ENCODE results near the gene UBR4. TPM values are rescaled to one million over a fixed set of nuclear protein-coding genes. Genes with fewer than 3 reads are reported as not detected.

The UBR4 gene
- total and polyA plus RNA-seq, 9 donors: 59.2 to 94.1 (median 73.7) TPM

GRCh38 chr1:19205403-19205802 is 4.7 kb downstream of the UBR4 start:
- Histone ChIP-seq H3K27me3 (ENCODE audit: control insufficient read depth, insufficient read depth, low read length) (no peaks in the 10 kb centered on the region), H3K4me1 (ENCODE audit: control insufficient read depth, insufficient read depth, low read length) (peaks cover 4% of the 10 kb centered on the region), H3K4me3 (ENCODE audit: low read length) (no peak overlapping the region), H3K36me3 (ENCODE audit: control insufficient read depth, insufficient read depth, low read length) (peaks cover 4% of the 10 kb centered on the region), H3K27ac (ENCODE audit: low read length) (no peak overlapping the region), H3K9me3 (replicated peaks; ENCODE audit: control insufficient read depth, low read depth, low read length) (no peaks in the 10 kb centered on the region)
- WGBS (ENCODE audit: insufficient coverage): no CpG with 5 or more reads among the region's 1 CpG
- no peak for DNase-seq

DNA sequence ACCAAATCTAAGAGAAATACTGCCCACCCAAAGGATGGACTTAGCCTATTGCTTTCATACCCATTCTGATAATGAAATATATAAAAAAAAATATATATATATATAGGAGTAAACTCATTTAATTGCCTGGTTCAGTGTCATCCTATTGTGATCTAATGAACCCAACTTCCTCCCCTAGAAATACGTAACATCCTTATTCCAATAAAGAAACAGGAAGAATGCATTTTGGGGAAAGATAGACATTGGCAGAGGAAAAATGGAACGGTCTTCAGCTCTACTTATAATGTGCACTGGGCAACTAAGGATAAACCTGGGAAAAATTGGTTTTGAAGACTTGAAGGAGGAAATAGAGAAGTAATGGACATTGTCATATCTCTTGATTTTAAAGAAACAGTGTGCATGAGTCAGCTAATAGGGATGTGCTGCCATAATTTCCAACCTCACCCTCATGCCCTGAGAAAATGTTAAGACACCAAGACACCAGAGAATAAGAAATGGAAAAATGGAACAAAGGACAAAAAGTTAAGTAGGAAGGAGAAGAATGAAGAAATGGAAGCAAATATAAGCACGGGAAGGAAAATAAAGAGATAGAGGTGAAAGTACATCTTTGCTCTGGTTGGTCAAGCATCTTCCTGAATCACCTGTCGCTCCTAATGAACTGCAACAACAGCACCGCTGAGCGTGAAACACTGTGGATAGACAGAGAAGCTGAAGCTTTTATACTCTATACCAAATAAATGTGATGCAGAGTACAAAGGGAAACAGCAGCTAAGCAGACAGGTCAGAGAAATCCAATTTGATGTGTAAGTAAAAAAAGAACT is 5.4 kb downstream of the UBR4 start:
- H3K4me1 ChIP-seq (ENCODE audit: control insufficient read depth, insufficient read depth, low read length): peaks cover 4% of the 10 kb centered on the region
- no CpG with 5 or more reads among the region's 6 CpGs for WGBS (ENCODE audit: insufficient coverage)
- no peak overlapping the region for H3K27ac ChIP-seq (ENCODE audit: low read length)
- H3K36me3 ChIP-seq (ENCODE audit: control insufficient read depth, insufficient read depth, low read length): peaks cover 7% of the 10 kb centered on the region
- H3K27me3 ChIP-seq (ENCODE audit: control insufficient read depth, insufficient read depth, low read length): no peaks in the 10 kb centered on the region
- H3K9me3 ChIP-seq (replicated peaks; ENCODE audit: control insufficient read depth, low read depth, low read length): no peaks in the 10 kb centered on the region
- H3K4me3 ChIP-seq (ENCODE audit: low read length): no peak overlapping the region
- no peak for DNase-seq

GRCh38 chr1:19203440-19203839 is 6.6 kb downstream of the UBR4 start:
- no peak overlapping the region for H3K4me3 ChIP-seq (ENCODE audit: low read length)
- no CpG with 5 or more reads among the region's 2 CpGs for WGBS (ENCODE audit: insufficient coverage)
- no peak for DNase-seq
- H3K4me1 ChIP-seq (ENCODE audit: control insufficient read depth, insufficient read depth, low read length): peaks cover 4% of the 10 kb centered on the region
- no peaks in the 10 kb centered on the region for H3K27me3 ChIP-seq (ENCODE audit: control insufficient read depth, insufficient read depth, low read length)
- H3K9me3 ChIP-seq (replicated peaks; ENCODE audit: control insufficient read depth, low read depth, low read length): no peaks in the 10 kb centered on the region
- H3K27ac ChIP-seq (ENCODE audit: low read length): no peak overlapping the region
- H3K36me3 ChIP-seq (ENCODE audit: control insufficient read depth, insufficient read depth, low read length): peaks cover 20% of the 10 kb centered on the region

DNA sequence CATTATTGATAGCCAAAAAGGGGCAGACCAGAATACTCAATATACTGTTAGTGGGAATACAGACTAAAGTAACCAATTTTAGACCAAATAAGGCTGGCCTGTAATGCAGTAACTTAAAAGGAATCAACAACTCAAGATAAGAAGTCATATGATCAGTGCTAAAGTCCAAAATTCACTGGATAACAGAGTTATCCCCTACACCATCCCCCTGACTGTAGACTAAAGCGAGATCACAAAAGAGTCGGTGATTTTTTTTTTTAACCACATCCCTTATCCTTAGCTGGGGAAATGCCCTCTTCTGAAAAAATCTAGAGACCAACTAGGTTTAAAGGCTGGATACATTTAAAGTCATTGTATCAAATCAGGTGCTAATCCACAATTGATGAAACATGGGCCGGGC is 7.7 kb downstream of the UBR4 start:
- peaks cover 28% of the 10 kb centered on the region for H3K36me3 ChIP-seq (ENCODE audit: control insufficient read depth, insufficient read depth, low read length)
- H3K4me1 ChIP-seq (ENCODE audit: control insufficient read depth, insufficient read depth, low read length): no peaks in the 10 kb centered on the region
- no peak overlapping the region for H3K4me3 ChIP-seq (ENCODE audit: low read length)
- H3K27me3 ChIP-seq (ENCODE audit: control insufficient read depth, insufficient read depth, low read length): no peaks in the 10 kb centered on the region
- no peaks in the 10 kb centered on the region for H3K9me3 ChIP-seq (replicated peaks; ENCODE audit: control insufficient read depth, low read depth, low read length)
- 92% methylated on average over 1 of the region's 3 CpGs for WGBS (ENCODE audit: insufficient coverage)
- no peak for DNase-seq
- H3K27ac ChIP-seq (ENCODE audit: low read length): no peak overlapping the region

- Histone ChIP-seq H3K27ac (ENCODE audit: low read length) (no peak overlapping the region), H3K36me3 (ENCODE audit: control insufficient read depth, insufficient read depth, low read length) (peaks cover 43% of the 10 kb centered on the region), H3K4me1 (ENCODE audit: control insufficient read depth, insufficient read depth, low read length) (no peaks in the 10 kb centered on the region), H3K9me3 (replicated peaks; ENCODE audit: control insufficient read depth, low read depth, low read length) (no peaks in the 10 kb centered on the region), H3K27me3 (ENCODE audit: control insufficient read depth, insufficient read depth, low read length) (no peaks in the 10 kb centered on the region), H3K4me3 (ENCODE audit: low read length) (no peak overlapping the region)
- no CpG with 5 or more reads among the region's 4 CpGs for WGBS (ENCODE audit: insufficient coverage)
- DNase-seq: no peak
Observed at GRCh38 chr1:19199969-19200604, 10.0 kb downstream of the UBR4 start.

GRCh38 chr1:19199329-19199968 is 10.6 kb downstream of the UBR4 start:
- Histone ChIP-seq H3K36me3 (ENCODE audit: control insufficient read depth, insufficient read depth, low read length) (peaks cover 43% of the 10 kb centered on the region), H3K27ac (ENCODE audit: low read length) (no peak overlapping the region), H3K4me3 (ENCODE audit: low read length) (no peak overlapping the region), H3K27me3 (ENCODE audit: control insufficient read depth, insufficient read depth, low read length) (no peaks in the 10 kb centered on the region), H3K9me3 (replicated peaks; ENCODE audit: control insufficient read depth, low read depth, low read length) (no peaks in the 10 kb centered on the region), H3K4me1 (ENCODE audit: control insufficient read depth, insufficient read depth, low read length) (no peaks in the 10 kb centered on the region)
- DNase-seq: no peak
- WGBS (ENCODE audit: insufficient coverage): no CpG with 5 or more reads among the region's 4 CpGs

GRCh38 chr1:19198820-19199219 is 11.2 kb downstream of the UBR4 start:
- no peaks in the 10 kb centered on the region for H3K27me3 ChIP-seq (ENCODE audit: control insufficient read depth, insufficient read depth, low read length)
- H3K36me3 ChIP-seq (ENCODE audit: control insufficient read depth, insufficient read depth, low read length): peaks cover 46% of the 10 kb centered on the region
- H3K27ac ChIP-seq (ENCODE audit: low read length): no peak overlapping the region
- no peaks in the 10 kb centered on the region for H3K4me1 ChIP-seq (ENCODE audit: control insufficient read depth, insufficient read depth, low read length)
- no peaks in the 10 kb centered on the region for H3K9me3 ChIP-seq (replicated peaks; ENCODE audit: control insufficient read depth, low read depth, low read length)
- no CpG with 5 or more reads among the region's 4 CpGs for WGBS (ENCODE audit: insufficient coverage)
- no peak for DNase-seq
- H3K4me3 ChIP-seq (ENCODE audit: low read length): no peak overlapping the region

- WGBS (ENCODE audit: insufficient coverage): no CpG with 5 or more reads among the region's 2 CpGs
- Histone ChIP-seq H3K27me3 (ENCODE audit: control insufficient read depth, insufficient read depth, low read length) (no peaks in the 10 kb centered on the region), H3K36me3 (ENCODE audit: control insufficient read depth, insufficient read depth, low read length) (peaks cover 54% of the 10 kb centered on the region), H3K9me3 (replicated peaks; ENCODE audit: control insufficient read depth, low read depth, low read length) (no peaks in the 10 kb centered on the region), H3K4me3 (ENCODE audit: low read length) (no peak overlapping the region), H3K27ac (ENCODE audit: low read length) (no peak overlapping the region), H3K4me1 (ENCODE audit: control insufficient read depth, insufficient read depth, low read length) (no peaks in the 10 kb centered on the region)
- no peak for DNase-seq
Observed at GRCh38 chr1:19197845-19198244, 12.2 kb downstream of the UBR4 start.

DNA sequence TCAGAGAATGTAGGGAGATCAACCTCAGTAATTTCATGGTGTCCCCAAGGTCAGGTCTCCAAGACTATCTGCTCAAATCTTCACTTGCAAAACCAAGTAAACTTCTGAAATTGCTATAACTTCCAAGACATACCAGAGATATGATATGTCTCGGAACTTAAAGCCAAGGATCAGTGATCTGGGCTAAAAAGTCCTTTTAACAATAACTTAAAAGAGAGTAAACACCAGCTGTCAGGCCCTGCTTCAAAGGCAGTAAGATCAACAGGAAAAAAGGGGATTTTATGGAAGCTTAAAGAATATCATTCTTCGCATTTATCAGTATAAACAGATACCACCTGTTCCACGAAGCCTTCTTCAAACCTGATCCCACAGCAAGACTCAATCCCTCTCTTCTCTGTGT is 13.7 kb downstream of the UBR4 start:
- Histone ChIP-seq H3K27ac (ENCODE audit: low read length) (no peak overlapping the region), H3K4me1 (ENCODE audit: control insufficient read depth, insufficient read depth, low read length) (no peaks in the 10 kb centered on the region), H3K9me3 (replicated peaks; ENCODE audit: control insufficient read depth, low read depth, low read length) (no peaks in the 10 kb centered on the region), H3K27me3 (ENCODE audit: control insufficient read depth, insufficient read depth, low read length) (no peaks in the 10 kb centered on the region), H3K4me3 (ENCODE audit: low read length) (no peak overlapping the region), H3K36me3 (ENCODE audit: control insufficient read depth, insufficient read depth, low read length) (peaks cover 62% of the 10 kb centered on the region)
- DNase-seq: no peak
- WGBS (ENCODE audit: insufficient coverage): no CpG with 5 or more reads among the region's 3 CpGs

DNA sequence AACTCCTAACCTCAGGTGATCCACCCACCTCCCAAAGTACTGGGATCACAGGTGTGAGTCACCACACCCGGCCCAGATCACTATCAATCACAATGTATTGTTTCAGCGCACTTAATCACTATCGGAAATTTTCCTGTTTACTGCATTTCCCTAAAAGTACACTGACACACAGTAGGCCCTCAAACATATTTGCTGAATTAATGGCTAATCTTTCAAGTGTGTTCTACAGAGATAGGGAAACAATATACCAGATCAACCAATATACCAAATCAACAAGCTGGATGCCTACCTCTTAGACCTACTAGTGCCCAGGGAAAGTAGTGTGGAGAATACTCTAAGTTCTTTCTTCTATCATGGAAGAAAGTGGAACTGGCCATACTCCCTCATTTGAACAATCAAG is 17.1 kb downstream of the UBR4 start:
- DNase-seq: no peak
- Histone ChIP-seq H3K4me3 (ENCODE audit: low read length) (no peak overlapping the region), H3K9me3 (replicated peaks; ENCODE audit: control insufficient read depth, low read depth, low read length) (no peaks in the 10 kb centered on the region), H3K36me3 (ENCODE audit: control insufficient read depth, insufficient read depth, low read length) (peaks cover 61% of the 10 kb centered on the region), H3K4me1 (ENCODE audit: control insufficient read depth, insufficient read depth, low read length) (no peaks in the 10 kb centered on the region), H3K27ac (ENCODE audit: low read length) (no peak overlapping the region), H3K27me3 (ENCODE audit: control insufficient read depth, insufficient read depth, low read length) (no peaks in the 10 kb centered on the region)
- no CpG with 5 or more reads among the region's 3 CpGs for WGBS (ENCODE audit: insufficient coverage)

All from muscle of leg (tissue), 11 donors.